ENCODE data around the gene PNCK.

DNA sequence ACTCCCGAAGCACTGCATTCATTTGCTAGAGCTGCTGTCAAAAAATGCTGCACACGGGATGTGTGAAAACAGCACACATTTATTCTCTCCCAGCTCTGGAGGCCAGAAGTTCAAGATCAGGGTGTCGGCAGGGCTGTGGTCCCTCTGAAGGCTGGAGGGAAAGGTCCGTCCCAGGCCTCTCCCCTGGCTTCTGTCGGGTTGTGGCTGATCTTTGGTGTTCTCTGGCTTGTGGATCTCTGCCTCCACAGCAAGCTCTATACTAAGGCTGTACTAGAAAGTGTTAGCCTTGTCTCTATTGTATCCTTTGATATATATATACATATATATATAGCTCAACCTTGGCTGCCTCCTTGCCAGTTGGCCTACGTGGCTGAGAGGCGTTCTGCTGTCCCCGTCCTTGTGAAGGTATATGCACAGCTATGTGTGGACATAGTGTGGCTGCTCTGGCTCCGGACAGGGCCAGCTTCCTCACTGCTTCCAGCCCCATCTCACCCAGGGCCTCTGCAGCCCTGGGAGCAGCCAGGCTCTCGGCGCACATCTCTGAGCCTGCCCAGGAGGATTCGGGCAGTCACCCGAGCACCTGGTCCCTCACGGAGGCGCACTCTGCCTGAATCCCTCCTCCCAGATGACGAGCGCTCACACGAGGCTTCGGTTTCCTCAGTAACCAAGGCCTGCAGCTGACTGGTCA is 41.6 kb downstream of the PNCK start:
- TF ChIP-seq POLR2AphosphoS5 (IDR thresholded peaks at IDR 0.05), result no peak
- TF ChIP-seq, protein P1, sequence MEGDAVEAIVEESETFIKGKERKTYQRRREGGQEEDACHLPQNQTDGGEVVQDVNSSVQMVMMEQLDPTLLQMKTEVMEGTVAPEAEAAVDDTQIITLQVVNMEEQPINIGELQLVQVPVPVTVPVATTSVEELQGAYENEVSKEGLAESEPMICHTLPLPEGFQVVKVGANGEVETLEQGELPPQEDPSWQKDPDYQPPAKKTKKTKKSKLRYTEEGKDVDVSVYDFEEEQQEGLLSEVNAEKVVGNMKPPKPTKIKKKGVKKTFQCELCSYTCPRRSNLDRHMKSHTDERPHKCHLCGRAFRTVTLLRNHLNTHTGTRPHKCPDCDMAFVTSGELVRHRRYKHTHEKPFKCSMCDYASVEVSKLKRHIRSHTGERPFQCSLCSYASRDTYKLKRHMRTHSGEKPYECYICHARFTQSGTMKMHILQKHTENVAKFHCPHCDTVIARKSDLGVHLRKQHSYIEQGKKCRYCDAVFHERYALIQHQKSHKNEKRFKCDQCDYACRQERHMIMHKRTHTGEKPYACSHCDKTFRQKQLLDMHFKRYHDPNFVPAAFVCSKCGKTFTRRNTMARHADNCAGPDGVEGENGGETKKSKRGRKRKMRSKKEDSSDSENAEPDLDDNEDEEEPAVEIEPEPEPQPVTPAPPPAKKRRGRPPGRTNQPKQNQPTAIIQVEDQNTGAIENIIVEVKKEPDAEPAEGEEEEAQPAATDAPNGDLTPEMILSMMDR (IDR thresholded peaks at IDR 0.05), result no peak

Data from breast epithelium (tissue), 3 donors.